IMR-90 (cell line): ENCODE results near the gene NOS1AP. TPM values are rescaled to one million over a fixed set of nuclear protein-coding genes. Genes with fewer than 3 reads are reported as not detected.

Experiments
- ATAC-seq: fragments of 200-7000 bp; cut with Tn5 transposase; 2 replicates; pipeline ENCODE4 v1.9.1; 2020; ENCODE audit warnings: low read depth, mild to moderate bottlenecking, moderate library complexity
- BruUV-seq: library from RNA; stranded (reverse); fragments of 400-500 nt; replicated peaks from 2 replicates; lab custom pipeline; 2021; lab: Mats Ljungman, UMichigan
- CTCF ChIA-PET: fragments of 300-600 bp; formaldehyde crosslinking; extraction: SDS; loops from one replicate; lab custom pipeline; 2021; ENCODE audit warnings: antibody characterized with exemption; lab: Yijun Ruan, JAX
- POLR2A ChIA-PET: fragments of 300-600 bp; sonication (Branson Sonifier 250); formaldehyde crosslinking; loops from one replicate; lab custom pipeline; 2022; ENCODE audit warnings: antibody characterized with exemption; ENCODE audit not compliant: unreplicated experiment; lab: Charles Lee
- DNase-seq: peaks from one replicate; pipeline ENCODE4 v3.0.0; 2013
- H2AFZ ChIP-seq: replicated peaks from 2 replicates; pipeline ENCODE3; 2013; ENCODE audit warnings: low read length, mild to moderate bottlenecking; ENCODE audit not compliant: poor library complexity
- H2AK5ac ChIP-seq: 2 replicates; pipeline ENCODE4 v1.6.1; 2013; ENCODE audit warnings: low read depth, low read length, inconsistent platforms
- H2AK9ac ChIP-seq: replicated peaks from 2 replicates; pipeline ENCODE3; 2013; ENCODE audit warnings: mild to moderate bottlenecking, low read depth, low read length, moderate library complexity; ENCODE audit not compliant: poor library complexity
- H2BK120ac ChIP-seq: 2 replicates; pipeline ENCODE4 v1.6.1; 2013; ENCODE audit warnings: low read depth, low read length, inconsistent platforms
- H2BK15ac ChIP-seq: 3 replicates; pipeline ENCODE4 v1.6.1; 2013; ENCODE audit warnings: low read depth, low read length, inconsistent platforms
- H2BK20ac ChIP-seq: 2 replicates; pipeline ENCODE4 v1.6.1; 2013; ENCODE audit warnings: low read depth, mild to moderate bottlenecking, inconsistent platforms, low read length, moderate library complexity
- H2BK5ac ChIP-seq: 2 replicates; pipeline ENCODE4 v1.6.1; 2013; ENCODE audit warnings: mild to moderate bottlenecking, low read depth, low read length, inconsistent platforms; ENCODE audit not compliant: poor library complexity, severe bottlenecking
- H3K14ac ChIP-seq: replicated peaks from 2 replicates; pipeline ENCODE4 v1.6.1; 2013; ENCODE audit warnings: low read depth, low read length, inconsistent platforms
- H3K18ac ChIP-seq: 2 replicates; pipeline ENCODE4 v1.6.1; 2013; ENCODE audit warnings: low read depth, low read length, control low read depth
- H3K23ac ChIP-seq: 2 replicates; pipeline ENCODE4 v1.6.1; 2013; ENCODE audit warnings: low read depth, low read length, inconsistent platforms
- H3K27ac ChIP-seq: 2 replicates; pipeline ENCODE4 v1.5.1; 2013; ENCODE audit warnings: mild to moderate bottlenecking, control low read depth, low read length; ENCODE audit not compliant: insufficient read depth
- H3K27me3 ChIP-seq: 2 replicates; pipeline ENCODE4 v1.6.1; 2013; ENCODE audit warnings: low read length; ENCODE audit not compliant: control insufficient read depth, insufficient read depth
- H3K36me3 ChIP-seq: 2 replicates; pipeline ENCODE4 v1.6.1; 2013; ENCODE audit warnings: low read length, mixed read lengths; ENCODE audit not compliant: control insufficient read depth, insufficient read depth
- H3K4ac ChIP-seq: 2 replicates; pipeline ENCODE4 v1.6.1; 2013; ENCODE audit warnings: low read depth, low read length, inconsistent platforms
- H3K4me1 ChIP-seq: 2 replicates; pipeline ENCODE4 v1.6.1; 2013; ENCODE audit warnings: low read length, mixed read lengths; ENCODE audit not compliant: control insufficient read depth, insufficient read depth
- H3K4me2 ChIP-seq: 2 replicates; pipeline ENCODE4 v1.6.1; 2013; ENCODE audit warnings: low read depth, mild to moderate bottlenecking, control low read depth, low read length, moderate library complexity
- H3K4me3 ChIP-seq: 2 replicates; pipeline ENCODE4 v1.5.1; 2013; ENCODE audit warnings: low read depth, mild to moderate bottlenecking, control low read depth, low read length, moderate library complexity; ENCODE audit not compliant: insufficient read depth
- H3K56ac ChIP-seq: 2 replicates; pipeline ENCODE4 v1.6.1; 2013; ENCODE audit warnings: low read length, inconsistent platforms; ENCODE audit not compliant: insufficient read depth; ENCODE audit errors: extremely low read depth
- H3K79me1 ChIP-seq, 2 experiments: 2 replicates each; pipeline ENCODE4 v1.6.1; 2013; ENCODE audit warnings: low read length in 2 of 2, inconsistent platforms in 1 of 2, low read depth in 1 of 2
- H3K9ac ChIP-seq: 2 replicates; pipeline ENCODE4 v1.6.1; 2013; ENCODE audit warnings: low read depth, low read length, control low read depth
- H3K9me1 ChIP-seq: 2 replicates; pipeline ENCODE4 v1.6.1; 2013; ENCODE audit warnings: low read length, inconsistent platforms; ENCODE audit not compliant: insufficient read depth
- H3K9me3 ChIP-seq: 2 replicates; pipeline ENCODE4 v1.6.1; 2013; ENCODE audit warnings: low read length; ENCODE audit not compliant: control insufficient read depth, insufficient read depth
- H4K20me1 ChIP-seq: 2 replicates; pipeline ENCODE4 v1.6.1; 2013; ENCODE audit warnings: low read length, inconsistent platforms; ENCODE audit not compliant: insufficient read depth
- H4K5ac ChIP-seq: 2 replicates; pipeline ENCODE4 v1.6.1; 2013; ENCODE audit warnings: mild to moderate bottlenecking, low read depth, low read length, control low read depth
- H4K8ac ChIP-seq, 2 experiments: 2 replicates each; pipeline ENCODE4 v1.6.1; 2013; ENCODE audit warnings: low read depth in 2 of 2, low read length in 2 of 2, control low read depth in 1 of 2, inconsistent platforms in 1 of 2
- H4K91ac ChIP-seq: 2 replicates; pipeline ENCODE4 v1.6.1; 2013; ENCODE audit warnings: low read depth, low read length, inconsistent platforms; ENCODE audit not compliant: insufficient read depth
- CEBPB ChIP-seq: IDR thresholded peaks from 2 replicates; pipeline ENCODE4 v1.6.1; 2012; ENCODE audit warnings: low read depth, low read length, improper control_type of control experiment
- MAFK ChIP-seq: IDR thresholded peaks from 2 replicates; pipeline ENCODE4 v1.6.1; 2012; ENCODE audit warnings: low read depth, low read length, improper control_type of control experiment
- MXI1 ChIP-seq: IDR thresholded peaks from 2 replicates; pipeline ENCODE4 v1.6.1; 2012; ENCODE audit warnings: low read depth, mild to moderate bottlenecking, low read length, moderate library complexity, borderline replicate concordance
- RAD21 ChIP-seq: IDR thresholded peaks from 2 replicates; pipeline ENCODE4 v1.6.1; 2012; ENCODE audit warnings: low read length, improper control_type of control experiment
- RCOR1 ChIP-seq: IDR thresholded peaks from 2 replicates; pipeline ENCODE4 v1.6.1; 2012; ENCODE audit warnings: mild to moderate bottlenecking, low read length, improper control_type of control experiment; ENCODE audit not compliant: insufficient replicate concordance
- dilution Hi-C: fragments of 300-500 bp; cut with HindIII; formaldehyde crosslinking; loops from one replicate; pipeline ENCODE4 v1.14.3; 2018; ENCODE audit warnings: low sequenced_read_pairs; ENCODE audit not compliant: unreplicated experiment
- in situ Hi-C: fragments of 300-500 bp; cut with MboI; formaldehyde crosslinking; loops from 3 replicates; pipeline ENCODE4 v1.14.3; 2019; ENCODE audit warnings: low sequenced_read_pairs, inconsistent platforms, mixed read lengths
- intact Hi-C: fragments of 100-400 bp; cut with micrococcal nuclease; formaldehyde crosslinking; loops from 2 replicates; pipeline ENCODE4 v1.10.0; 2022
- polyA plus RNA-seq, 3 experiments: library from polyadenylated mRNA; depleted of rRNA; stranded (reverse); fragments of >200 nt; gene quantifications; 2 replicates each; pipeline ENCODE4 v1.2.3, GENCODE V29; 2012; ENCODE audit warnings: low replicate concordance in 1 of 3
- total RNA-seq: library from RNA; depleted of rRNA; stranded (reverse); fragments of >200 nt; gene quantifications from 2 replicates; pipeline ENCODE4 v1.2.3, GENCODE V29; 2012

Gene NOS1AP
- total and polyA plus RNA-seq, 2 of the 4 experiments (the other 2 are of a cell fraction), result 0.18 to 0.19 TPM

DNA sequence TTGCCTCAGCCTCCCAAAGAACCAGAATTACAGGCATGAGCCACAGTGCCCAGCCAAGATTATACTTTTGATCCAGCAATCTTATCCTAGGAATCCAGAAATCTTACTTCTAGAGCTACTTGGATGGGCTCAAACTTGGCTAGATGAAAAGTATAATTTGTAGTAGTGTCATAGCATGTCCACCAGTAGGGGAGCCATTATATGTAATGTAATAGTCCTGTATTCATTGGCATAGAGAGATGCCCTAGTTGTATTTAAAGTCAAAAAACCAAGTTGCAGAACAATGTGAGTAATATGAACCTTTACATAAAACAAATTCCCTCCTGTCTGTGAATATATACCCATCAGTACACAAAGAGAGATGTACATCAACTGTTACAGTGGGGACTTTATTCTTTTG, 83.9 kb downstream of the NOS1AP start:
- dilution Hi-C loops (no loop called here), intact Hi-C loops (no loop called here), in situ Hi-C loops (no loop called here)
- Histone ChIP-seq H3K4me2 (no peak overlapping the region), H2BK15ac (no peak overlapping the region), H2BK5ac (no peak overlapping the region), H4K5ac (no peak overlapping the region), H3K27ac (no peak overlapping the region), H3K18ac (no peak overlapping the region), H3K14ac (no peak overlapping the region), H4K20me1 (no peaks in the 10 kb centered on the region), H3K36me3 (no peaks in the 10 kb centered on the region), H2AK9ac (no peak overlapping the region), H4K91ac (no peak overlapping the region), H2AFZ (no peak overlapping the region), H4K8ac (no peak overlapping the region), H2AK5ac (no peak overlapping the region), H3K9me1 (no peaks in the 10 kb centered on the region; the same call in 1 of the 2 replicates), H3K9me3 (no peaks in the 10 kb centered on the region), H3K9ac (no peak overlapping the region), H3K23ac (no peak overlapping the region), H3K27me3 (no peaks in the 10 kb centered on the region; the same call in 1 of the 2 replicates), H3K56ac (no peak overlapping the region), H3K4me3 (no peak overlapping the region), H2BK120ac (no peak overlapping the region), H2BK20ac (no peak overlapping the region), H3K4ac (no peak overlapping the region), H3K79me1 (no peaks in the 10 kb centered on the region), H3K4me1 (no peaks in the 10 kb centered on the region)
- CTCF ChIA-PET, result interaction anchor here (0.6 kb wide), 1 partner anchor 124 kb away, joined by 3 read pairs; no protein-coding TSS in a partner anchor
- ATAC-seq (no peak), DNase-seq (no peak)
- no TSS peak for BruUV-seq
- POLR2A ChIA-PET, result no interaction called here
- TF ChIP-seq RCOR1 (no peak), MXI1 (no peak), MAFK (no peak), RAD21 (no peak), CEBPB (no peak)
